ENCODE data around the gene BOC.

The BOC gene

GRCh38 chr3:113288881-113289280, 77.5 kb downstream of the BOC start:
- DNase-seq: no peak

- no peak for DNase-seq
Measured at GRCh38 chr3:113291572-113291971, 80.2 kb downstream of the BOC start.

GRCh38 chr3:113292933-113293332, 81.6 kb downstream of the BOC start:
- DNase-seq: no peak

- DNase-seq: no peak
Measured at GRCh38 chr3:113293348-113293747, 82.0 kb downstream of the BOC start.

GRCh38 chr3:113295463-113295862, 84.1 kb downstream of the BOC start:
- DNase-seq: no peak

GRCh38 chr3:113297287-113297686, 85.9 kb downstream of the BOC start:
- no peak for DNase-seq

- DNase-seq: no peak
Measured at GRCh38 chr3:113297841-113298240, 86.5 kb downstream of the BOC start.

GRCh38 chr3:113300596-113300995, 89.2 kb downstream of the BOC start:
- no peak for DNase-seq

GRCh38 chr3:113304102-113304501, 92.7 kb downstream of the BOC start:
- DNase-seq: no peak

- no peak for DNase-seq
Measured at GRCh38 chr3:113304856-113305540, 93.6 kb downstream of the BOC start.

- DNase-seq: no peak
Measured at GRCh38 chr3:113310960-113311359, 99.6 kb downstream of the BOC start.

GRCh38 chr3:113312416-113312815, 101.1 kb downstream of the BOC start:
- DNase-seq: no peak

GRCh38 chr3:113314923-113315322, 103.6 kb downstream of the BOC start:
- no peak for DNase-seq

GRCh38 chr3:113329757-113330156, 118.4 kb downstream of the BOC start:
- DNase-seq: no peak

- DNase-seq: no peak
Measured at GRCh38 chr3:113330742-113331141, 119.4 kb downstream of the BOC start.

GRCh38 chr3:113331187-113331586, 119.8 kb downstream of the BOC start:
- DNase-seq: no peak
